ENCODE measurements around the gene PEMT. TPM values are rescaled to one million over a fixed set of nuclear protein-coding genes. Genes with fewer than 3 reads are reported as not detected.

PEMT gene
- total RNA-seq, 1 experiment from 2014 or later: 27.0 TPM

DNA sequence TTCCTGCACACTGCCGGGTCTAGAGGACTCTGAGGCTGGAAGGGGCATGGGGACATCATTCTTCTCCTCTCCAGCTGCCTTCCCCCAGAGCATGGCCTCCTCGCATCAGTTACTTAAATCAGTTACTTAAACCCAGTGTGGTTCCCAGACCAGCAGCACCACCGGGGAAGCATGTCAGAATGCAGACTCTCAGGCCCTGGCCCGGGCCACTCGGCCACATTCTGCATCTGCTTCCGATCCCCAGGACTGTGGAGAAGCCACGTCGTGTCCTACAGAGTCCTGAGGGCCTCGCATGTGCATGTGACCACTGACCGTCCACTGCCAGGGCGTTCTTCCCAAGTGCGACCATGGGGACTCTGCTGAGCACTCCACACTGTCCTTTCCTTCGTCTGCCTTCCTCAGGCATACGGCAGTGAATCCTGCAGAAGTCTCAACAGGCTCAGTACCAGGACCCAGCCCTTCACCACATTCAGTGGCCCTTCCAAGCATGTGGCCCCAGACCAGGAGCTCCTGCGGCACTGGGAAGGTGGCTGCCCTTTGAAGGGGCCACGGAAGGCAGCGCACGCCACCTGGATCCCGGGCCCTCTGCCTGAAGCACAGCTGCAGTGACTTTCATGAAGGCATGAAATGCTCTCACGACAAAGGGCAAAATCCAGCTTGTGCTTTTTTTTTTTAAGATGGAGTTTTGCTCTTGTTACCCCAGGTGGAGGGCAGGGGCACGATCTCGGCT is 48.4 kb downstream of the PEMT start:
- POLR2A ChIA-PET: no interaction called here
- CTCF ChIA-PET: no interaction called here
- ATAC-seq: no peak
- Histone ChIP-seq H3K27me3 (ENCODE audit: control insufficient read depth, insufficient read depth, low read length) (no peaks in the 10 kb centered on the region), H3K9me3 (ENCODE audit: control insufficient read depth, insufficient read depth, low read depth, low read length) (no peaks in the 10 kb centered on the region), H3K4me1 (ENCODE audit: control insufficient read depth, insufficient read depth, low read length) (no peaks in the 10 kb centered on the region), H3K4me3 (ENCODE audit: low read depth in 2 of 2, low read length in 2 of 2) (no peak overlapping the region), H3K36me3 (ENCODE audit: control insufficient read depth, insufficient read depth, low read length) (no peaks in the 10 kb centered on the region), H3K27ac (ENCODE audit: low read length) (no peak overlapping the region)
- BruUV-seq (replicated peaks): no TSS peak
- TF ChIP-seq POLR2AphosphoS5 (IDR thresholded peaks at IDR 0.05; ENCODE audit: low read depth, low read length): no peak
- intact Hi-C loops (cut with micrococcal nuclease; ENCODE audit: unreplicated experiment) (no loop called here), in situ Hi-C loops (cut with HindIII; ENCODE audit: low pct_unique_long_range_greater_than_20kb, low sequenced_read_pairs) (no loop called here)
- no peak for DNase-seq (ENCODE audit: low read depth, low spot score)

DNA sequence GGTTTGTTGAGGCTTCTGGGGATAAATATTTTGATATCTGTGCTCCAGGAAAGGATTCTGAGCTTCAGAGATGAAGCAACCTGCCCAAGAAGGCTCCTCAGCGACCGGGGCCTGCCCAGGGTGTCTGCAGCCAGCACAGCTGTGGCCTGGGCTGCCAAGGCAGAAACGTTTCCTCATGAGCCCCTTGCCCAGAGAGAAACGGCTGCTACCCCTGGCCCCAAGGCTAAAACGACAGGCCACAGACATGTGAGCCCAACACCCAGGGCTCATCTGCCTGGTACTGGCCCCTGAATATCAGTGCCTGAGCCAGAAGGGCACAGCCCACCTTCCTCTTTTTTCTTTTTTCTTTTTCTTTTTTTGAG is 49.9 kb downstream of the PEMT start:
- POLR2A ChIA-PET: no interaction called here
- no peaks in the 10 kb centered on the region for H3K36me3 ChIP-seq (ENCODE audit: control insufficient read depth, insufficient read depth, low read length)
- ATAC-seq (no peak), DNase-seq (ENCODE audit: low read depth, low spot score) (no peak)
- TF ChIP-seq SIN3A (IDR thresholded peaks at IDR 0.05; ENCODE audit: borderline replicate concordance, insufficient read depth, low read depth, low read length) (no peak), TCF7L2 (IDR thresholded peaks at IDR 0.05; ENCODE audit: low read depth, low read length) (no peak)
- no peak overlapping the region for H3K4me3 ChIP-seq (ENCODE audit: low read depth in 2 of 2, low read length in 2 of 2)
- in situ Hi-C loops (cut with HindIII; ENCODE audit: low pct_unique_long_range_greater_than_20kb, low sequenced_read_pairs): no loop called here
- intact Hi-C loops (cut with micrococcal nuclease; ENCODE audit: unreplicated experiment): no loop called here
- no peaks in the 10 kb centered on the region for H3K9me3 ChIP-seq (ENCODE audit: control insufficient read depth, insufficient read depth, low read depth, low read length)
- no peaks in the 10 kb centered on the region for H3K4me1 ChIP-seq (ENCODE audit: control insufficient read depth, insufficient read depth, low read length)
- BruUV-seq (replicated peaks): no TSS peak
- CTCF ChIA-PET: no interaction called here
- H3K27ac ChIP-seq (ENCODE audit: low read length): no peak overlapping the region
- H3K27me3 ChIP-seq (ENCODE audit: control insufficient read depth, insufficient read depth, low read length): no peaks in the 10 kb centered on the region

DNA sequence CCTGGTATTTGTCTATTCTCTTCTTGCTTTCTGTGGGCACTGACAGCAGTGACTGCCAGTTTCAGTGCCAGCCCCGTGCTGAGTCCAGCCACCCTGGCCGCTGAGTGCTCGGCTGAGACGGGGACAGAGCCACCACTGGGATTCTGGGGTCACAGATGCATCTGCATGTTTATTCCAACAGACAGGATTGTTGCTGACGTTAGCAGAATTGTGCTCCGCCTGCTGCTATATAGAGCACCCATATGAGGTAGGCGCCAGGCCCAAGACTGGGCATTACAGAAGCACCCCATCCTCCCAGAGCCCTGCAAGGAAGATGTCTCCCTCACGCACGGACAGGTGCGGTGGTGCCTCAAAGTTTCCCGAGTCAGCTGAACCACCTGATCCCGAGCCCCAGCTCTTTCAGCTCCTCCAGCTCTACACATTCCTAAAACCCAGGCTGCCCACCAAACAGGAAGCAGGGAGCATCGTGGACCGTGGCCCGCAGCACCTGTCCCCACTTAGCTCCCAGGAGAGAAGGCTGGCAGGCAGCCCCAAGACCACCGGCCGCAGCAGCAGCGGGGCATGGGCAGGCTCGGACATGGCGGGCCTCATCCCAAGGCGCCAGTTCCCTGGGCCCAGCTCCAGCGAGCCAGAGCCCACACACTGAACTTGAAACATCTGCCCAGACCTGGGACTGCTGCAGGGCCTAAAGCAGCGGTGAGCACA is 50.4 kb downstream of the PEMT start:
- Histone ChIP-seq H3K4me3 (ENCODE audit: low read depth in 2 of 2, low read length in 2 of 2) (no peak overlapping the region), H3K9me3 (ENCODE audit: control insufficient read depth, insufficient read depth, low read depth, low read length) (no peaks in the 10 kb centered on the region), H3K27me3 (ENCODE audit: control insufficient read depth, insufficient read depth, low read length) (no peaks in the 10 kb centered on the region), H3K4me1 (ENCODE audit: control insufficient read depth, insufficient read depth, low read length) (no peaks in the 10 kb centered on the region), H3K36me3 (ENCODE audit: control insufficient read depth, insufficient read depth, low read length) (no peaks in the 10 kb centered on the region), H3K27ac (ENCODE audit: low read length) (no peak overlapping the region)
- ATAC-seq (no peak), DNase-seq (ENCODE audit: low read depth, low spot score) (no peak)
- TF ChIP-seq, protein P1, sequence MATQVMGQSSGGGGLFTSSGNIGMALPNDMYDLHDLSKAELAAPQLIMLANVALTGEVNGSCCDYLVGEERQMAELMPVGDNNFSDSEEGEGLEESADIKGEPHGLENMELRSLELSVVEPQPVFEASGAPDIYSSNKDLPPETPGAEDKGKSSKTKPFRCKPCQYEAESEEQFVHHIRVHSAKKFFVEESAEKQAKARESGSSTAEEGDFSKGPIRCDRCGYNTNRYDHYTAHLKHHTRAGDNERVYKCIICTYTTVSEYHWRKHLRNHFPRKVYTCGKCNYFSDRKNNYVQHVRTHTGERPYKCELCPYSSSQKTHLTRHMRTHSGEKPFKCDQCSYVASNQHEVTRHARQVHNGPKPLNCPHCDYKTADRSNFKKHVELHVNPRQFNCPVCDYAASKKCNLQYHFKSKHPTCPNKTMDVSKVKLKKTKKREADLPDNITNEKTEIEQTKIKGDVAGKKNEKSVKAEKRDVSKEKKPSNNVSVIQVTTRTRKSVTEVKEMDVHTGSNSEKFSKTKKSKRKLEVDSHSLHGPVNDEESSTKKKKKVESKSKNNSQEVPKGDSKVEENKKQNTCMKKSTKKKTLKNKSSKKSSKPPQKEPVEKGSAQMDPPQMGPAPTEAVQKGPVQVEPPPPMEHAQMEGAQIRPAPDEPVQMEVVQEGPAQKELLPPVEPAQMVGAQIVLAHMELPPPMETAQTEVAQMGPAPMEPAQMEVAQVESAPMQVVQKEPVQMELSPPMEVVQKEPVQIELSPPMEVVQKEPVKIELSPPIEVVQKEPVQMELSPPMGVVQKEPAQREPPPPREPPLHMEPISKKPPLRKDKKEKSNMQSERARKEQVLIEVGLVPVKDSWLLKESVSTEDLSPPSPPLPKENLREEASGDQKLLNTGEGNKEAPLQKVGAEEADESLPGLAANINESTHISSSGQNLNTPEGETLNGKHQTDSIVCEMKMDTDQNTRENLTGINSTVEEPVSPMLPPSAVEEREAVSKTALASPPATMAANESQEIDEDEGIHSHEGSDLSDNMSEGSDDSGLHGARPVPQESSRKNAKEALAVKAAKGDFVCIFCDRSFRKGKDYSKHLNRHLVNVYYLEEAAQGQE (IDR thresholded peaks at IDR 0.05; ENCODE audit: insufficient read depth in 1 of 2, low read depth in 2 of 2, low read length in 1 of 2): no peak
- TF ChIP-seq, protein P2, sequence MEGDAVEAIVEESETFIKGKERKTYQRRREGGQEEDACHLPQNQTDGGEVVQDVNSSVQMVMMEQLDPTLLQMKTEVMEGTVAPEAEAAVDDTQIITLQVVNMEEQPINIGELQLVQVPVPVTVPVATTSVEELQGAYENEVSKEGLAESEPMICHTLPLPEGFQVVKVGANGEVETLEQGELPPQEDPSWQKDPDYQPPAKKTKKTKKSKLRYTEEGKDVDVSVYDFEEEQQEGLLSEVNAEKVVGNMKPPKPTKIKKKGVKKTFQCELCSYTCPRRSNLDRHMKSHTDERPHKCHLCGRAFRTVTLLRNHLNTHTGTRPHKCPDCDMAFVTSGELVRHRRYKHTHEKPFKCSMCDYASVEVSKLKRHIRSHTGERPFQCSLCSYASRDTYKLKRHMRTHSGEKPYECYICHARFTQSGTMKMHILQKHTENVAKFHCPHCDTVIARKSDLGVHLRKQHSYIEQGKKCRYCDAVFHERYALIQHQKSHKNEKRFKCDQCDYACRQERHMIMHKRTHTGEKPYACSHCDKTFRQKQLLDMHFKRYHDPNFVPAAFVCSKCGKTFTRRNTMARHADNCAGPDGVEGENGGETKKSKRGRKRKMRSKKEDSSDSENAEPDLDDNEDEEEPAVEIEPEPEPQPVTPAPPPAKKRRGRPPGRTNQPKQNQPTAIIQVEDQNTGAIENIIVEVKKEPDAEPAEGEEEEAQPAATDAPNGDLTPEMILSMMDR (IDR thresholded peaks at IDR 0.05): no peak
- TF ChIP-seq POLR2AphosphoS5 (IDR thresholded peaks at IDR 0.05; ENCODE audit: low read depth, low read length): no peak
- no peak for TF ChIP-seq SIN3A (IDR thresholded peaks at IDR 0.05; ENCODE audit: borderline replicate concordance, insufficient read depth, low read depth, low read length)
- TF ChIP-seq TCF7L2 (IDR thresholded peaks at IDR 0.05; ENCODE audit: low read depth, low read length): no peak
- CTCF ChIA-PET: no interaction called here
- in situ Hi-C loops (cut with HindIII; ENCODE audit: low pct_unique_long_range_greater_than_20kb, low sequenced_read_pairs): no loop called here
- intact Hi-C loops (cut with micrococcal nuclease; ENCODE audit: unreplicated experiment): no loop called here
- POLR2A ChIA-PET: no interaction called here
- BruUV-seq (replicated peaks): no TSS peak

Measured in Panc1 (cell line).